ENCODE measurements around the gene SMC1A.

- TF ChIP-seq, protein P1, sequence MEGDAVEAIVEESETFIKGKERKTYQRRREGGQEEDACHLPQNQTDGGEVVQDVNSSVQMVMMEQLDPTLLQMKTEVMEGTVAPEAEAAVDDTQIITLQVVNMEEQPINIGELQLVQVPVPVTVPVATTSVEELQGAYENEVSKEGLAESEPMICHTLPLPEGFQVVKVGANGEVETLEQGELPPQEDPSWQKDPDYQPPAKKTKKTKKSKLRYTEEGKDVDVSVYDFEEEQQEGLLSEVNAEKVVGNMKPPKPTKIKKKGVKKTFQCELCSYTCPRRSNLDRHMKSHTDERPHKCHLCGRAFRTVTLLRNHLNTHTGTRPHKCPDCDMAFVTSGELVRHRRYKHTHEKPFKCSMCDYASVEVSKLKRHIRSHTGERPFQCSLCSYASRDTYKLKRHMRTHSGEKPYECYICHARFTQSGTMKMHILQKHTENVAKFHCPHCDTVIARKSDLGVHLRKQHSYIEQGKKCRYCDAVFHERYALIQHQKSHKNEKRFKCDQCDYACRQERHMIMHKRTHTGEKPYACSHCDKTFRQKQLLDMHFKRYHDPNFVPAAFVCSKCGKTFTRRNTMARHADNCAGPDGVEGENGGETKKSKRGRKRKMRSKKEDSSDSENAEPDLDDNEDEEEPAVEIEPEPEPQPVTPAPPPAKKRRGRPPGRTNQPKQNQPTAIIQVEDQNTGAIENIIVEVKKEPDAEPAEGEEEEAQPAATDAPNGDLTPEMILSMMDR (IDR thresholded peaks at IDR 0.05): no peak
- no peak for TF ChIP-seq POLR2AphosphoS5 (IDR thresholded peaks at IDR 0.05; ENCODE audit: low read depth, low read length)
- TF ChIP-seq, protein P2, sequence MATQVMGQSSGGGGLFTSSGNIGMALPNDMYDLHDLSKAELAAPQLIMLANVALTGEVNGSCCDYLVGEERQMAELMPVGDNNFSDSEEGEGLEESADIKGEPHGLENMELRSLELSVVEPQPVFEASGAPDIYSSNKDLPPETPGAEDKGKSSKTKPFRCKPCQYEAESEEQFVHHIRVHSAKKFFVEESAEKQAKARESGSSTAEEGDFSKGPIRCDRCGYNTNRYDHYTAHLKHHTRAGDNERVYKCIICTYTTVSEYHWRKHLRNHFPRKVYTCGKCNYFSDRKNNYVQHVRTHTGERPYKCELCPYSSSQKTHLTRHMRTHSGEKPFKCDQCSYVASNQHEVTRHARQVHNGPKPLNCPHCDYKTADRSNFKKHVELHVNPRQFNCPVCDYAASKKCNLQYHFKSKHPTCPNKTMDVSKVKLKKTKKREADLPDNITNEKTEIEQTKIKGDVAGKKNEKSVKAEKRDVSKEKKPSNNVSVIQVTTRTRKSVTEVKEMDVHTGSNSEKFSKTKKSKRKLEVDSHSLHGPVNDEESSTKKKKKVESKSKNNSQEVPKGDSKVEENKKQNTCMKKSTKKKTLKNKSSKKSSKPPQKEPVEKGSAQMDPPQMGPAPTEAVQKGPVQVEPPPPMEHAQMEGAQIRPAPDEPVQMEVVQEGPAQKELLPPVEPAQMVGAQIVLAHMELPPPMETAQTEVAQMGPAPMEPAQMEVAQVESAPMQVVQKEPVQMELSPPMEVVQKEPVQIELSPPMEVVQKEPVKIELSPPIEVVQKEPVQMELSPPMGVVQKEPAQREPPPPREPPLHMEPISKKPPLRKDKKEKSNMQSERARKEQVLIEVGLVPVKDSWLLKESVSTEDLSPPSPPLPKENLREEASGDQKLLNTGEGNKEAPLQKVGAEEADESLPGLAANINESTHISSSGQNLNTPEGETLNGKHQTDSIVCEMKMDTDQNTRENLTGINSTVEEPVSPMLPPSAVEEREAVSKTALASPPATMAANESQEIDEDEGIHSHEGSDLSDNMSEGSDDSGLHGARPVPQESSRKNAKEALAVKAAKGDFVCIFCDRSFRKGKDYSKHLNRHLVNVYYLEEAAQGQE (IDR thresholded peaks at IDR 0.05; ENCODE audit: insufficient read depth in 1 of 2, low read depth in 2 of 2, low read length in 1 of 2): no peak
Measured at GRCh38 chrX:53356186-53356585, 66.3 kb downstream of the SMC1A start.
